Body of pancreas (tissue), 4 donors: Measurements from ENCODE around the gene MRPL43. TPM values are rescaled to one million over a fixed set of nuclear protein-coding genes. Genes with fewer than 3 reads are reported as not detected.

Source experiments
- ATAC-seq: fragments of 150-250 bp; one replicate; pipeline ENCODE4 v1.9.1; 2016
- DNase-seq, 4 donors: peaks; one replicate each; pipeline ENCODE4 v3.0.0-alpha.2; 2019
- H3K27ac ChIP-seq, 4 donors: fragments of 200-600 bp; sonication (generic); 1 replicate in 3 of 4; 2 replicates in 1 of 4; pipeline versions ENCODE4 v1.5.1 to v1.6.1; 2016 to 2019; ENCODE audit warnings: mild to moderate bottlenecking in 1 of 4, mixed read lengths in 1 of 4, moderate library complexity in 1 of 4
- H3K27me3 ChIP-seq, 2 donors: fragments of 200-600 bp; sonication (generic); one replicate each; pipeline ENCODE4 v1.6.0; 2016; ENCODE audit warnings: mild to moderate bottlenecking in 1 of 2
- H3K36me3 ChIP-seq, 2 donors: fragments of 200-600 bp; sonication (generic); replicated peaks in 1 of 2; 2 replicates each; pipeline ENCODE4 v1.5.1; 2016; ENCODE audit warnings: low read depth in 2 of 2; ENCODE audit not compliant: insufficient read depth in 1 of 2
- H3K4me1 ChIP-seq: fragments of 200-600 bp; sonication (generic); one replicate; pipeline ENCODE4 v1.6.0; 2016
- H3K4me3 ChIP-seq, 2 donors: fragments of 200-600 bp; sonication (generic); 1 replicate in 1 of 2; 2 replicates in 1 of 2; pipeline ENCODE4 v1.5.1; 2016 to 2019
- H3K9me3 ChIP-seq, 3 donors: fragments of 200-600 bp; sonication (generic); 1 replicate in 2 of 3; 2 replicates in 1 of 3; pipeline ENCODE4 v1.5.1; 2016
- POLR2A ChIP-seq, 3 donors: fragments of 450-650 bp; IDR thresholded peaks; one replicate each; pipeline ENCODE4 v1.6.1; 2016; ENCODE audit warnings: antibody characterized with exemption in 3 of 3, mild to moderate bottlenecking in 2 of 3
- WGBS, 2 donors: methylation state at CpG; one replicate each; pipeline ENCODE4 v1.1.5; 2017; 5-methylcytosine and 5-hydroxymethylcytosine counted together
- intact Hi-C: fragments of 100-400 bp; cut with DNase I; formaldehyde crosslinking; loops from one replicate; pipeline ENCODE4 v1.15.1; 2023
- total RNA-seq, 2 donors: library from RNA; depleted of rRNA; stranded (reverse); fragments of >200 nt; gene quantifications; one replicate each; pipeline ENCODE4 v1.1.0, GENCODE V29; 2016
- TF ChIP-seq, protein P1 (sequence below), 7 experiments: fragments of 450-650 bp in 4 of 7; fragments of 200-600 bp in 3 of 7; sonication (generic) in 3 of 7; IDR thresholded peaks; one replicate each; pipeline ENCODE4 v1.5.1; 2016 to 2019; ENCODE audit warnings: antibody characterized with exemption in 7 of 7

MRPL43 gene
- total RNA-seq, 2 donors from 2014 or later, result 53.7 to 90.5 TPM

DNA sequence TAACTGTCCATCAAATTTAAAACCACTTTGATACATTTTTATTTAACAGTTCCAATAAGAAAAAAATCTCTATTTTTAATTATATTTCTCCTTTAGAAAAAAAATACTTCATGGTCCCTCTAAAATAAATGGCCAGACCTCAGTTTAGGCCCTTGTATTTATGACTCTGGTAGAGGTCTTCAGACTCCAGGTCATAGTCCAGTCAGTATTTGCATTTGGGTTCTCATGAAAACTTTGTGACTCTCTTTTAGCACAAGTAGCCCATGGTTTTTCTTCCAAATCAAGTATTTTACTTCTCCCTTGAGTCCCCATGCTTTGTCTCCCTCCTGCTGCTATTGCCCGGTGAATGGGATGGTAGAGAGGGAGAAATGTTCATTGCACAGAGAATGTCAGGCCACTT lies 23.5 kb downstream of the MRPL43 start:
- TF ChIP-seq, protein P1, sequence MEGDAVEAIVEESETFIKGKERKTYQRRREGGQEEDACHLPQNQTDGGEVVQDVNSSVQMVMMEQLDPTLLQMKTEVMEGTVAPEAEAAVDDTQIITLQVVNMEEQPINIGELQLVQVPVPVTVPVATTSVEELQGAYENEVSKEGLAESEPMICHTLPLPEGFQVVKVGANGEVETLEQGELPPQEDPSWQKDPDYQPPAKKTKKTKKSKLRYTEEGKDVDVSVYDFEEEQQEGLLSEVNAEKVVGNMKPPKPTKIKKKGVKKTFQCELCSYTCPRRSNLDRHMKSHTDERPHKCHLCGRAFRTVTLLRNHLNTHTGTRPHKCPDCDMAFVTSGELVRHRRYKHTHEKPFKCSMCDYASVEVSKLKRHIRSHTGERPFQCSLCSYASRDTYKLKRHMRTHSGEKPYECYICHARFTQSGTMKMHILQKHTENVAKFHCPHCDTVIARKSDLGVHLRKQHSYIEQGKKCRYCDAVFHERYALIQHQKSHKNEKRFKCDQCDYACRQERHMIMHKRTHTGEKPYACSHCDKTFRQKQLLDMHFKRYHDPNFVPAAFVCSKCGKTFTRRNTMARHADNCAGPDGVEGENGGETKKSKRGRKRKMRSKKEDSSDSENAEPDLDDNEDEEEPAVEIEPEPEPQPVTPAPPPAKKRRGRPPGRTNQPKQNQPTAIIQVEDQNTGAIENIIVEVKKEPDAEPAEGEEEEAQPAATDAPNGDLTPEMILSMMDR (IDR thresholded peaks at IDR 0.05), result no peak
- TF ChIP-seq POLR2A (IDR thresholded peaks at IDR 0.05), result no peak
- Histone ChIP-seq H3K4me1 (peaks cover 17% of the 10 kb centered on the region), H3K9me3 (no peaks in the 10 kb centered on the region), H3K27ac (no peak overlapping the region), H3K27me3 (no peaks in the 10 kb centered on the region), H3K4me3 (no peak overlapping the region), H3K36me3 (peaks cover 0 to 5% of the 10 kb centered on the region in 2 donors)
- ATAC-seq (no peak), DNase-seq (no peak)
- WGBS, 2 donors, result 95 to 100% methylated on average over 1 of the region's 1 CpG
- intact Hi-C loops, result no loop called here

GRCh38 chr10:100962351-100963080 lies 24.8 kb downstream of the MRPL43 start:
- Histone ChIP-seq H3K9me3 (no peaks in the 10 kb centered on the region), H3K4me1 (peaks cover 7% of the 10 kb centered on the region), H3K27me3 (no peaks in the 10 kb centered on the region), H3K36me3 (peaks cover 0 to 8% of the 10 kb centered on the region in 2 donors), H3K27ac (no peak overlapping the region), H3K4me3 (no peak overlapping the region)
- no peak for ATAC-seq
- 79 to 81% methylated on average over 4 of the region's 4 CpGs for WGBS, 2 donors
- intact Hi-C loops, result no loop called here
- TF ChIP-seq POLR2A (IDR thresholded peaks at IDR 0.05), result no peak
- TF ChIP-seq, protein P1 (IDR thresholded peaks at IDR 0.05), result no peak
- DNase-seq, result no peak

GRCh38 chr10:100960251-100960650 lies 27.0 kb downstream of the MRPL43 start:
- Histone ChIP-seq H3K4me1 (no peaks in the 10 kb centered on the region), H3K36me3 (peaks cover 0 to 12% of the 10 kb centered on the region in 2 donors), H3K27me3 (no peaks in the 10 kb centered on the region), H3K9me3 (no peaks in the 10 kb centered on the region), H3K27ac (no peak overlapping the region), H3K4me3 (no peak overlapping the region)
- TF ChIP-seq, protein P1 (IDR thresholded peaks at IDR 0.05), result no peak
- no peak for TF ChIP-seq POLR2A (IDR thresholded peaks at IDR 0.05)
- intact Hi-C loops, result no loop called here
- DNase-seq, result no peak
- no peak for ATAC-seq

- H3K9me3 ChIP-seq, result no peaks in the 10 kb centered on the region
- H3K4me1 ChIP-seq, result no peaks in the 10 kb centered on the region
- DNase-seq, result no peak
- no peaks in the 10 kb centered on the region for H3K27me3 ChIP-seq
- peaks cover 13 to 41% of the 10 kb centered on the region in 2 donors for H3K36me3 ChIP-seq
- no peak for TF ChIP-seq POLR2A (IDR thresholded peaks at IDR 0.05)
- TF ChIP-seq, protein P1 (IDR thresholded peaks at IDR 0.05), result no peak
- no peak overlapping the region for H3K27ac ChIP-seq
- H3K4me3 ChIP-seq, result no peak overlapping the region
- intact Hi-C loops, result no loop called here
- WGBS, 2 donors, result 84 to 86% methylated on average over 3 of the region's 3 CpGs
- ATAC-seq, result no peak
These were observed 38.4 kb downstream of the MRPL43 start for GRCh38 chr10:100948916-100949315.

GRCh38 chr10:100945754-100946153 lies 41.5 kb downstream of the MRPL43 start:
- TF ChIP-seq, protein P1 (IDR thresholded peaks at IDR 0.05), result no peak
- no peak for TF ChIP-seq POLR2A (IDR thresholded peaks at IDR 0.05)
- DNase-seq, result no peak
- Histone ChIP-seq H3K4me3 (no peak overlapping the region), H3K27me3 (no peaks in the 10 kb centered on the region), H3K27ac (no peak overlapping the region), H3K36me3 (peaks cover 6 to 41% of the 10 kb centered on the region in 2 donors), H3K9me3 (no peaks in the 10 kb centered on the region), H3K4me1 (no peaks in the 10 kb centered on the region)
- no peak for ATAC-seq
- intact Hi-C loops, result no loop called here
